Body of pancreas (tissue), 4 donors: Measurements from ENCODE around the gene HPGDS.

Experiments used
- POLR2A ChIP-seq, 3 donors: fragments of 450-650 bp; IDR thresholded peaks; one replicate each; pipeline ENCODE4 v1.6.1; 2016; ENCODE audit warnings: antibody characterized with exemption in 3 of 3, mild to moderate bottlenecking in 2 of 3
- TF ChIP-seq, protein P1 (sequence below), 7 experiments: fragments of 450-650 bp in 4 of 7; fragments of 200-600 bp in 3 of 7; sonication (generic) in 3 of 7; IDR thresholded peaks; one replicate each; pipeline ENCODE4 v1.5.1; 2016 to 2019; ENCODE audit warnings: antibody characterized with exemption in 7 of 7

DNA sequence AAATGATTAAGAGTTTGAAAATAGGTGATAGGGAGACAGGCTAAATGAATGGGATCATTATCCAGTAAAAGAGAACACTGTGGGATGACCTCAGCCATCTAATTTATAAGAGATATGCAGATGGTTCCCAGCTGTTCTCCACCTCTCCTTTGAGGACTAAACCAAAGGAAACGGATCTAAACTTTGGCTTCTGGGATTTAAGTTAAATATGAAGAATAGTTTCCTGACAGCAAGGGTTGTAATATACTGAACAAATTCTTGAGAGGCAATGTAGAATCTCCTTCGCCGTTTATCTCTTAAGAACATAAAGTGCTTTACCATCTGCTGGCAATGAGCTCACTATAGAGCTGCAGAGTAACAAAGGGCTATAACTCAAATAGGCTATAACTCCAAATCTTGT is 35.4 kb upstream of the HPGDS start:
- TF ChIP-seq, protein P1, sequence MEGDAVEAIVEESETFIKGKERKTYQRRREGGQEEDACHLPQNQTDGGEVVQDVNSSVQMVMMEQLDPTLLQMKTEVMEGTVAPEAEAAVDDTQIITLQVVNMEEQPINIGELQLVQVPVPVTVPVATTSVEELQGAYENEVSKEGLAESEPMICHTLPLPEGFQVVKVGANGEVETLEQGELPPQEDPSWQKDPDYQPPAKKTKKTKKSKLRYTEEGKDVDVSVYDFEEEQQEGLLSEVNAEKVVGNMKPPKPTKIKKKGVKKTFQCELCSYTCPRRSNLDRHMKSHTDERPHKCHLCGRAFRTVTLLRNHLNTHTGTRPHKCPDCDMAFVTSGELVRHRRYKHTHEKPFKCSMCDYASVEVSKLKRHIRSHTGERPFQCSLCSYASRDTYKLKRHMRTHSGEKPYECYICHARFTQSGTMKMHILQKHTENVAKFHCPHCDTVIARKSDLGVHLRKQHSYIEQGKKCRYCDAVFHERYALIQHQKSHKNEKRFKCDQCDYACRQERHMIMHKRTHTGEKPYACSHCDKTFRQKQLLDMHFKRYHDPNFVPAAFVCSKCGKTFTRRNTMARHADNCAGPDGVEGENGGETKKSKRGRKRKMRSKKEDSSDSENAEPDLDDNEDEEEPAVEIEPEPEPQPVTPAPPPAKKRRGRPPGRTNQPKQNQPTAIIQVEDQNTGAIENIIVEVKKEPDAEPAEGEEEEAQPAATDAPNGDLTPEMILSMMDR (IDR thresholded peaks at IDR 0.05), result no peak
- TF ChIP-seq POLR2A (IDR thresholded peaks at IDR 0.05), result no peak
